Measurements from ENCODE around the gene SFTPA1. TPM values are rescaled to one million over a fixed set of nuclear protein-coding genes. Genes with fewer than 3 reads are reported as not detected.

SFTPA1 gene
- not detected in 2 replicates for total RNA-seq

DNA sequence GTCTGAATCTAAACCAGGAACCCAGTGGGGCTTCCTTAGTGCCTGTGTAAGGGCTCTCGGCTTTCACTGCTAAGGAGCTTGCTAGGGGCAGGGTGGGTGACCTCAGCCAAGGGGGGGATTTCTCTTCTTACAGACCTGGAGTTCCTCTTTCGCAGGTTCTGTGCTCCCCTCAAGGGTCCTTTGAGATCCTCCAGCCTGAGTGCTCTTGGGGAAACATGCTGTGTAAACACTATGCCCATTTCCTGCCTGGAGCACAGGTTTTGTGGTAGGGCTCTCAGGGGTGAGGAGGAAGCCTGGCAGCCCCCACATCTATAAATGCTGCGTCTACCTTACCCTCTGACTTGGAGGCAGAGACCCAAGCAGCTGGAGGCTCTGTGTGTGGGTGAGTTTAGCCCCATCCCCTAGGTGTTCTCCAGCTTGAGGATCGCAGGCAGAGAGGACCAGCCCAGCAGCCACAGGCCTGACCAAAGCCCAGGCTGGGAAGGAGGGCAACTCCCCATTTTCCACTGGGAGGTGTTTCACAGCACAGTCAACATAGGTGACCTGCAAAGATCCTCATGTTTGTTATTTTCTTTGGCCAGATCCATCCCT is at the start of gene SFTPA1:
SFTPA1 (plus strand) TSS at position 339 of the 591 bp plus-strand sequence. CDS start 887 bp downstream, outside the sequence.

Other genes with a start within 250 kb of the SFTPA1 start
- gene ZCCHC24, start 165.3 kb upstream of the SFTPA1 start, total RNA-seq = 2.0 and 2.1 TPM in 2 replicates
- gene EIF5AL1, start 98.4 kb upstream of the SFTPA1 start, total RNA-seq = 0.39 and 0.54 TPM in 2 replicates
- not detected in 2 replicates for gene SFTPA2, start 50.5 kb upstream of the SFTPA1 start, total RNA-seq
- gene NUTM2B, start 92.3 kb downstream of the SFTPA1 start, total RNA-seq = 0.54 and 3.1 TPM in 2 replicates
- gene NUTM2E, start 215.8 kb downstream of the SFTPA1 start, total RNA-seq = 0.11 TPM in 1 of 2 replicates, not detected in the other

Measured in placental epithelial cell (primary cell).